Measurements from ENCODE around the gene ABCB11.
"Not testable (repeated sequence)": the region's sequence is repeated elsewhere in the genome, so short reads cannot be mapped to it uniquely, and the experiment has no call there.

The ABCB11 gene

DNA sequence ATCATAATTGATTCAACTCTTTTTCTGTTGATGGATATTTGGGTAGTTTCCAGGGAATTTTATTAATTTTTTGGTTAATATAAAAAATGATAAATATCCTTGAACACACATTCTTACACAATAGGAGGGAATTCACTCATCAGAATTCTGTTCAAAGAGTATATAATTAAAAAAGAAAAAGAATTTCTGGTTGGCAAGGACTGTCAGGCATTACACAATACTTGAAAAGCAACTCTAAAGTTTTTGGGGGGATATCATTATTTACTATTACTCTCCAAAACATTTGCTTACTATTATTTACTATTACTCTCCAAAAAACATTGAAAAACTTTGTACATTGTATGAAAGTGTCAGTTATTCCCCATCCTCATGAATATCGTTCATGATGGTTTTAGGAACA lies 92.1 kb downstream of the ABCB11 start:
- H3K4me3 ChIP-seq (ENCODE audit: low read length): no peak overlapping the region
- TF ChIP-seq, protein P1, sequence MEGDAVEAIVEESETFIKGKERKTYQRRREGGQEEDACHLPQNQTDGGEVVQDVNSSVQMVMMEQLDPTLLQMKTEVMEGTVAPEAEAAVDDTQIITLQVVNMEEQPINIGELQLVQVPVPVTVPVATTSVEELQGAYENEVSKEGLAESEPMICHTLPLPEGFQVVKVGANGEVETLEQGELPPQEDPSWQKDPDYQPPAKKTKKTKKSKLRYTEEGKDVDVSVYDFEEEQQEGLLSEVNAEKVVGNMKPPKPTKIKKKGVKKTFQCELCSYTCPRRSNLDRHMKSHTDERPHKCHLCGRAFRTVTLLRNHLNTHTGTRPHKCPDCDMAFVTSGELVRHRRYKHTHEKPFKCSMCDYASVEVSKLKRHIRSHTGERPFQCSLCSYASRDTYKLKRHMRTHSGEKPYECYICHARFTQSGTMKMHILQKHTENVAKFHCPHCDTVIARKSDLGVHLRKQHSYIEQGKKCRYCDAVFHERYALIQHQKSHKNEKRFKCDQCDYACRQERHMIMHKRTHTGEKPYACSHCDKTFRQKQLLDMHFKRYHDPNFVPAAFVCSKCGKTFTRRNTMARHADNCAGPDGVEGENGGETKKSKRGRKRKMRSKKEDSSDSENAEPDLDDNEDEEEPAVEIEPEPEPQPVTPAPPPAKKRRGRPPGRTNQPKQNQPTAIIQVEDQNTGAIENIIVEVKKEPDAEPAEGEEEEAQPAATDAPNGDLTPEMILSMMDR (IDR thresholded peaks at IDR 0.05; ENCODE audit: insufficient read depth, low read depth, low read length, missing control alignments): no peak
- no peak for DNase-seq (ENCODE audit: low read depth)

DNA sequence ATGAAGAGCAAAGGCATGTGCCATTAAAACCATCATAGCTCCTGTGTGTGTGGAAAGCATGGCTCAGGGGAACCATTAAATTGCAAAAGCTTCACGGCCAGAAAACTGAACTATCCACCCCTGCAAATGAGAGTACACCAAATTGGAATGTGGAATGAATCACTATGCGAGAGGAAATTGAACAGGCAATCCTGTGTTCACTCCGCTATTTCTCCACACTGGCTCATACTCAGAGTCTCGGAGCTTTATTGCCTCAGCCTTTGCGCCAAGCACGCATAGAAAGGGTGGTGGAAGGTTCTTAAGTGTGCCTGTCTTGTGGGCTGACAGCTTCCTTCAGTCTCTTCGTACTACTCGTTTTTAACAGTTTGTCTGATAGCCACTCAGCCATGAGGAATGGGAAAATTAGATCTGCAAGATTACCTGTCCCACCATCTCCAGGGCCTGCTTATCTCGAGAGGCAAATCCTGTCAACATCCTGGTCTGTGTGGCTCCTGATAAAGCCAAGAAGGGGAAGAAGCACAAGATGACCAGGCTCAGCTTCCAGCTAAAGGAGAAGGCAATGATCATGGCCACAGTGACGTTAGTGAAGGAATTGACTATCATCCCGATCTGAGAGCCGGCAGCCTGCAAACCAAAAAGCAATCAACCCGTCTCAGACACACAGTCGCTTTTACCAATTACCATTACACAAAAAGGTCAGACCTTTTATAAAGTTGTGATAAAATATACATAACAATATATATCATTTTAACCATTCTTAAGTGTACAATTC lies 95.1 kb downstream of the ABCB11 start:
- H3K4me3 ChIP-seq (ENCODE audit: low read length): no peak overlapping the region
- DNase-seq (ENCODE audit: low read depth): peak; percentile 78
- TF ChIP-seq, protein P1 (IDR thresholded peaks at IDR 0.05; ENCODE audit: insufficient read depth, low read depth, low read length, missing control alignments): no peak

DNA sequence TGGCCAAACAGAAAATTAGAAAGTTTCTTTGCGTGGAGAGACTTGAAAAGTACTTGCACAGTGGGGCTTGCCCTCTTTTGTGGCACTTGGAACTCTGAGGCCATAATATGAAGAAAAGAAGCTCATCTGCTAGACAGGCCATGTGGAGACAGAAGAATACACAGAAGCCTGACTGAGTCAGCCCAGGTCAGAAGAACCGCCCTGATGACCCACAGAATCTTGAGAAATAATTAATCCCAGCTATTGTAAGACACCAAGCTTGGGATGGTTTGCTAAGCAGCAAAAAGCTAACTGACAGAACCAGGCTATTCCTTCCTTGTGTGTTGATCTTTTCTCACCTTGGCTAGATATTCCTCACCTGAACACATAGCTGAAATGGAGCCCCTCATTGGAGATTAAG lies 96.3 kb downstream of the ABCB11 start:
- no peak overlapping the region for H3K4me3 ChIP-seq (ENCODE audit: low read length)
- peak; percentile 65 for DNase-seq (ENCODE audit: low read depth)
- TF ChIP-seq, protein P1 (IDR thresholded peaks at IDR 0.05; ENCODE audit: insufficient read depth, low read depth, low read length, missing control alignments): no peak

DNA sequence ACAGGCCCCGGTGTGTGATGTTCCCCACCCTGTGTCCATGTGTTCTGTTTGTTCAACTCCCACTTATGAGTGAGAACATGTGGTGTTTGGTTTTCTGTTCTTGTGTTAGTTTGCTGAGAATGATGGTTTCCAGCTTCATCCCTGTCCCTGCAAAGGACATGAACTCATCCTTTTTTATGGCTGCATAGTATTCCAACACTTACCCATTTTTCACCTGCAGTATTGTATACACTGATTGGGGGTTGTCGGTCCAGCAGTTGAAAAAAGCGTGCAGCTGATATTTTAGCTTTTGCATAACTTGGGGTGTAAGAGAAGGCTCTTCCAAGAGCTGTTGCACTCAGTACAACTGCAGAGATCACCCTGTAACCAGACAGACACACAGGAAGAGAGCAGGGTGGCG lies 99.0 kb downstream of the ABCB11 start:
- not testable (repeated sequence) for H3K4me3 ChIP-seq (ENCODE audit: low read length); DNase-seq (ENCODE audit: low read depth)

DNA sequence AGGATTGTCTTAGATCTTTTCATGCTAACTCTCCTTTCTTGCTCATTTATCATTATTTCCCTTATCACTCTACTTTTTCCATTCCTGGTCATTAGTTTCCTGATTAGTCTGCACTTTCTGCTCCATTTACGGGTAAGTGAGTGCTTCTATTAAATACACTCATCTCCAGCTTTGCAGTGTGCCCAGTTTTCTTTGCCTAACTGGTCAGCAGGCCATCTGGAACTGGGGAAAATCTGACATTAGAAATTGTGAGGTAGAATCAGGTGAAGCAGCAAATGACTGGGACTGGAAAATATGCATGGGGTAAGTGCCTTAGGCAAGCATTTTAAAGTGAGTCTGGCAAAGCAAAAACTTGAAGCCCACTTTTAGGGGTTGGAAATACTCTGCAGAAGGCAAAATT lies 100.9 kb downstream of the ABCB11 start:
- TF ChIP-seq, protein P1 (IDR thresholded peaks at IDR 0.05; ENCODE audit: insufficient read depth, low read depth, low read length, missing control alignments): no peak
- H3K4me3 ChIP-seq (ENCODE audit: low read length): no peak overlapping the region
- no peak for DNase-seq (ENCODE audit: low read depth)

DNA sequence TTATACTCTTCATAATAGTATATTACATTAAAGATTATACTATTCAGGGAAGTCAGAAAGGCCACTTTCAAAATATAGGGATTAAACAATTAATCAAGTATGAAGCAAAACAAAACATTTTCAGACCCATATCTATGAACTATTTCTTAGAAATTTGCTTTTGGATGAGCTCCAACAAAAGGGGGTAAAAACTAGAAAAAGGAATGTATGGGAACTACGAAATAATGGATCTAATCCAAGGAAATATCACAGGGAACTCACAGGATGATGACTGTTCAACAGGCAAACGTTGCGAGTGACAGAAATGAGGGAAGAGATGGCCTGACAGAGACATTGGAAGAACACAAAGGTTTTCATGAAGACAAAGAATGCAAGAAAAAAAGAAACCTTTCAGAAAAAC lies 102.1 kb downstream of the ABCB11 start:
- TF ChIP-seq, protein P1 (IDR thresholded peaks at IDR 0.05; ENCODE audit: insufficient read depth, low read depth, low read length, missing control alignments): no peak
- no peak overlapping the region for H3K4me3 ChIP-seq (ENCODE audit: low read length)
- DNase-seq (ENCODE audit: low read depth): no peak

DNA sequence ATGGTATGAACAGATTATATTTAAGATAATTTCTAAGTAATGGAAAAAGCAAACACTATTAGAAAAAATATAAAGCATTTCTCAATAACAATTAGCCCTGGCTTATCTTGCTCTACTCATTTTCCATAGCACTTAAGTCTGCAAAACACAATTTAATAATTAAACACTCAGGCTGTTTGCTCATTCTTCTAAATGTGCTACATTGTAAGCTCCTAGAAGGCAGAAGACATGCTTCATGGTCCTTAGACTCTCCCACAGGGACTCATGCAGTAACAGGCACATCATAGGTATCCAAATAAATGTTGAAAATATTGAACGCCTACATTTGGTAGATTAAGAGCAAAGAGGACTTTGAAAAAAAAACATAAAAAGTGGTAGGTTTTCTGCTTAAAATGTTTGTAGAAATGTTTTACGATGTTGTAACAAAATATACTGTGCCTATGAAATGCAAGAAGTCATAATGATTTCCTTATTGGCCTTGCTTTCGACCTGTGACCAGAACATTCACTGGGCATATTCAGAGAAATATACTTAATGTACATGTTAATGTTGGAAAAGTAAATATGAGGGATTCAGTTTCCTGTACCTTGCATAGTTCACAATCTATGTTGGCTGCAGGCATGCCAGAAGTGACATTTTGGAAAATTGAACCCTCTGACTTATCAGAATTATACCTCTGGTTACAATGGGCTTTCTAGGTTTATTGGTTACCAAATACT lies 102.9 kb downstream of the ABCB11 start:
- DNase-seq (ENCODE audit: low read depth): no peak
- TF ChIP-seq, protein P1 (IDR thresholded peaks at IDR 0.05; ENCODE audit: insufficient read depth, low read depth, low read length, missing control alignments): no peak
- no peak overlapping the region for H3K4me3 ChIP-seq (ENCODE audit: low read length)
